Bronchial epithelial cell (primary cell): ENCODE data around the gene USP13. TPM values are rescaled to one million over a fixed set of nuclear protein-coding genes. Genes with fewer than 3 reads are reported as not detected.

ENCODE experiments used
- DNase-seq: peaks from one replicate; pipeline ENCODE4 v3.0.0-alpha.2; 2010; ENCODE audit warnings: low read depth
- FAIRE-seq: peaks from 2 replicates; lab custom pipeline; 2011; peaks lifted over from hg19 to GRCh38; lab: Jason Lieb, UNC
- H3K27me3 ChIP-seq: 2 replicates; pipeline ENCODE4 v1.5.1; 2011; ENCODE audit warnings: low read length; ENCODE audit not compliant: control insufficient read depth, insufficient read depth
- H3K36me3 ChIP-seq: 2 replicates; pipeline ENCODE4 v1.5.1; 2011; ENCODE audit warnings: low read length; ENCODE audit not compliant: control insufficient read depth, insufficient read depth
- H3K4me3 ChIP-seq: 2 replicates; pipeline ENCODE4 v1.5.1; 2011; ENCODE audit warnings: mild to moderate bottlenecking, low read depth, low read length, control low read depth
- total RNA-seq: library from RNA; depleted of rRNA; stranded (reverse); fragments of >200 nt; gene quantifications from 2 replicates; pipeline ENCODE4 v1.2.1, GENCODE V29; 2014
- TF ChIP-seq, protein P1 (sequence below): IDR thresholded peaks from 2 replicates; pipeline ENCODE4 v1.5.1; 2011; ENCODE audit warnings: mild to moderate bottlenecking, moderate library complexity, low read length, control low read depth, inconsistent platforms; ENCODE audit not compliant: insufficient read depth, severe bottlenecking

USP13 gene, protein sequence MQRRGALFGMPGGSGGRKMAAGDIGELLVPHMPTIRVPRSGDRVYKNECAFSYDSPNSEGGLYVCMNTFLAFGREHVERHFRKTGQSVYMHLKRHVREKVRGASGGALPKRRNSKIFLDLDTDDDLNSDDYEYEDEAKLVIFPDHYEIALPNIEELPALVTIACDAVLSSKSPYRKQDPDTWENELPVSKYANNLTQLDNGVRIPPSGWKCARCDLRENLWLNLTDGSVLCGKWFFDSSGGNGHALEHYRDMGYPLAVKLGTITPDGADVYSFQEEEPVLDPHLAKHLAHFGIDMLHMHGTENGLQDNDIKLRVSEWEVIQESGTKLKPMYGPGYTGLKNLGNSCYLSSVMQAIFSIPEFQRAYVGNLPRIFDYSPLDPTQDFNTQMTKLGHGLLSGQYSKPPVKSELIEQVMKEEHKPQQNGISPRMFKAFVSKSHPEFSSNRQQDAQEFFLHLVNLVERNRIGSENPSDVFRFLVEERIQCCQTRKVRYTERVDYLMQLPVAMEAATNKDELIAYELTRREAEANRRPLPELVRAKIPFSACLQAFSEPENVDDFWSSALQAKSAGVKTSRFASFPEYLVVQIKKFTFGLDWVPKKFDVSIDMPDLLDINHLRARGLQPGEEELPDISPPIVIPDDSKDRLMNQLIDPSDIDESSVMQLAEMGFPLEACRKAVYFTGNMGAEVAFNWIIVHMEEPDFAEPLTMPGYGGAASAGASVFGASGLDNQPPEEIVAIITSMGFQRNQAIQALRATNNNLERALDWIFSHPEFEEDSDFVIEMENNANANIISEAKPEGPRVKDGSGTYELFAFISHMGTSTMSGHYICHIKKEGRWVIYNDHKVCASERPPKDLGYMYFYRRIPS
- total RNA-seq, result 0.77 and 0.79 TPM in 2 replicates

DNA sequence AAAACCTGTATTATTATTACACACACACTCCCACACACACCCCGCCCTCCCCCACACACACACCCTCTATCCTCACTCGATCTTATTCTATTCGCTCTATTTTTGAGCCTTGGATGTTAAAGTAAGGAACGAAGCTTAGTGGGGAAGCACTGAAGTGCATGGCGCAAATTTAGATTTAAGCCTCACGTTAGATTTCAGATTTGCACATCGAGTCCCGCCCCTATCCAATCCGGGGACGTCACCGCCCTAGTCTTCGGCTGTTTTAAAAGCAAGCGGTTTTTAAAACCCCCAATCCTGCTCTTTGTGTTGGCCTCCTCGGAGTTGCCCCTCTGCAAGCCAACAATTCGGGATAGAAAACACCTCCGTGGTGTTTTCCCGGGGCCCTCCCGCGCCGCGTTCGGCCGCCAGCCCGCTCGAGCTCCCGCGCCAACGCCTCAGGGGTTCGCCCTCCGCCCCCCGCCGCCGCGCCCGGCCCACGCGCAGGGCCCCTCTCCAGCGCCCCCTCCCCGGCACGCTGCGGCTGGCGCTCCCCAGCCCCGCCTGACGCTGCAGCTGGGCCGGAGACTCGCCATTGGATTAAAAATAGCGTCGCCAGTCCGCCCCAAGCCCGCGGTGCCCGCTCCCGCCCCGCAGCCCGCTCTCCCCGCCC is at the start of gene USP13:
TSS of gene USP13 (plus strand) at position 594 of the 649 bp plus-strand sequence. CDS start 186 bp downstream, outside the sequence.
- no peak for FAIRE-seq
- TF ChIP-seq, protein P1, sequence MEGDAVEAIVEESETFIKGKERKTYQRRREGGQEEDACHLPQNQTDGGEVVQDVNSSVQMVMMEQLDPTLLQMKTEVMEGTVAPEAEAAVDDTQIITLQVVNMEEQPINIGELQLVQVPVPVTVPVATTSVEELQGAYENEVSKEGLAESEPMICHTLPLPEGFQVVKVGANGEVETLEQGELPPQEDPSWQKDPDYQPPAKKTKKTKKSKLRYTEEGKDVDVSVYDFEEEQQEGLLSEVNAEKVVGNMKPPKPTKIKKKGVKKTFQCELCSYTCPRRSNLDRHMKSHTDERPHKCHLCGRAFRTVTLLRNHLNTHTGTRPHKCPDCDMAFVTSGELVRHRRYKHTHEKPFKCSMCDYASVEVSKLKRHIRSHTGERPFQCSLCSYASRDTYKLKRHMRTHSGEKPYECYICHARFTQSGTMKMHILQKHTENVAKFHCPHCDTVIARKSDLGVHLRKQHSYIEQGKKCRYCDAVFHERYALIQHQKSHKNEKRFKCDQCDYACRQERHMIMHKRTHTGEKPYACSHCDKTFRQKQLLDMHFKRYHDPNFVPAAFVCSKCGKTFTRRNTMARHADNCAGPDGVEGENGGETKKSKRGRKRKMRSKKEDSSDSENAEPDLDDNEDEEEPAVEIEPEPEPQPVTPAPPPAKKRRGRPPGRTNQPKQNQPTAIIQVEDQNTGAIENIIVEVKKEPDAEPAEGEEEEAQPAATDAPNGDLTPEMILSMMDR, result no peak
- Histone ChIP-seq H3K4me3 (peak within 1 kb of the TSS; percentile 88), H3K36me3 (no peaks in the 10 kb centered on the region), H3K27me3 (no peaks in the 10 kb centered on the region)
- peak; percentile 45 for DNase-seq

DNA sequence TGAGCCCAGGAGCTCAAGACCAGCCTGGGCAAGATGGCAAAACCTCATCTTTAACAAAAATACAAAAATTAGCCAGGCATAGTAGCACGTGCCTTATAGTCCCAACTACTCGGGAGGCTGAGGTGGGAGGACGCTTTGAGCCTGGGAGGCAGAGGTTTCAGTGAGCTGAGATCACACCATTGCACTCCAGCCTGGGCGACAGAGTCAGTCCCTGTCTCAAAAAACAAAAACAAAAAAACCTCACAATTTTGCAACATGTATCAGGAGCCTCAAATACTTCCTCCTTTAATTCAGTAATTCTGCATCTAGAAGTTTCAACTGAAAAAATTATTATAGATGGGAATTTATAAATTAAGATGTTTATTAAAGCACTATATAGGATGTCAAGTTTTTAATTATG is 49.5 kb upstream of the USP13 start:
- Histone ChIP-seq H3K36me3 (peaks cover 4% of the 10 kb centered on the region), H3K4me3 (no peak overlapping the region), H3K27me3 (no peaks in the 10 kb centered on the region)
- TF ChIP-seq, protein P1, result no peak
- FAIRE-seq (no peak), DNase-seq (no peak)

DNA sequence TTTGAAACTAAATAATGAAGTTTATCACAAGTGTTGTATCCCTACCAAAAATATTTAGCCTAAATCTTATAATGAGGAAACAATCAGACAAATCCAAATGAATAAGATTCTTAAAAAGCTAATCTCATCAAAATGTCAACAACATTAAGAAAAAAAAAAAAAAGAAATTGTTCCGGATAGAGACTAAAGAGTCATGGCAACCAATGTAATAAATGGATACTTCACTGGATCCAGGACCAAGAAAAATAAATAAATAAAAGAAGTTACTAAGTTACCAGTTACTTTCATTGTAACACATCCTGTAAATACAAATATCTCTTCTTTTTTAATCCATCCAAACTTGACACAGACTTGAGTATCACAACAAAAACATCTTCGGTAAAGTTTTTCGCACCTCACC is 49.0 kb upstream of the USP13 start:
- Histone ChIP-seq H3K4me3 (peak overlapping the region; percentile 54), H3K27me3 (no peaks in the 10 kb centered on the region), H3K36me3 (peaks cover 3% of the 10 kb centered on the region)
- TF ChIP-seq, protein P1, result no peak
- DNase-seq (no peak), FAIRE-seq (no peak)

DNA sequence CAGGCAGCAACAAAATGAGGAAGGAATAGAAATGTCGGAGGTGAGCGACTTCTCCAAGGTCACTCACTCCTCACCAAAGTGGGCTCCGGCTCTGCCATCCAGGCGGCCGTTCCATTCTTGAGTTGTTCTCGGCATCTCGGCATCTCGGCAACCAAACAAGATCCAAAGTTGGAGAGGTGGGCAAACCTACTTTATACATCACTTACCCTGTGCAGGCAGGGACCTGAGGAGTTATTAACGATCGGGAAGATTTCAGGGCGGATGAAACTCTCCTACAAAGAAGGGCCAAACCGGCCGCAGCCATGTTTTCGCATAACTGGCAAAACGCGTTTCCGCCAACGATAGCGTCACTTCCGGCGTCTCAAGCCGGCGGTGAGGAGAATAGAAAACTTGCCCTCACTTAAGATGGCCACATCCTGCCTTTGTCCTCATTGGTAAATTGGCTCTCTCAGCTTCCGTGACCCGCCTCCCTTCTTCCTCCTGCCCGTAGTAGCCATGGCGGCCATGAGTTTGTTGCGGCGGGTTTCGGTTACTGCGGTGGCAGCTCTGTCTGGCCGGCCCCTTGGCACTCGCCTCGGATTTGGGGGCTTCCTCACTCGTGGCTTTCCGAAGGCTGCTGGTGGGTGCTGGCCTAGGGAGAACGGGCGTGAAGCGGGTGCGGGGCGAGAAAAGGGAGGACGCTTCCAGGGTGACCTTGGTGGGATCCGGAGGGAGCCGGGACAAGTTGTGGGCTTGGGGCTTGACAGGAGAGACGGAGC is 48.3 kb upstream of the USP13 start, which contains the start of the genes MRPL47 and NDUFB5:
TSS of gene MRPL47 (minus strand) at position 318 of the 758 bp plus-strand sequence. CDS start at position 304, 14 bp downstream.
TSS of gene NDUFB5 (plus strand) at position 474 of the 758 bp plus-strand sequence. CDS start at position 496, 22 bp downstream.
- FAIRE-seq, result no peak
- Histone ChIP-seq H3K27me3 (no peaks in the 10 kb centered on the region), H3K4me3 (peak within 1 kb of the TSS; percentile 54), H3K36me3 (peaks cover 3% of the 10 kb centered on the region)
- TF ChIP-seq, protein P1, result no peak
- peak; percentile 94 for DNase-seq

DNA sequence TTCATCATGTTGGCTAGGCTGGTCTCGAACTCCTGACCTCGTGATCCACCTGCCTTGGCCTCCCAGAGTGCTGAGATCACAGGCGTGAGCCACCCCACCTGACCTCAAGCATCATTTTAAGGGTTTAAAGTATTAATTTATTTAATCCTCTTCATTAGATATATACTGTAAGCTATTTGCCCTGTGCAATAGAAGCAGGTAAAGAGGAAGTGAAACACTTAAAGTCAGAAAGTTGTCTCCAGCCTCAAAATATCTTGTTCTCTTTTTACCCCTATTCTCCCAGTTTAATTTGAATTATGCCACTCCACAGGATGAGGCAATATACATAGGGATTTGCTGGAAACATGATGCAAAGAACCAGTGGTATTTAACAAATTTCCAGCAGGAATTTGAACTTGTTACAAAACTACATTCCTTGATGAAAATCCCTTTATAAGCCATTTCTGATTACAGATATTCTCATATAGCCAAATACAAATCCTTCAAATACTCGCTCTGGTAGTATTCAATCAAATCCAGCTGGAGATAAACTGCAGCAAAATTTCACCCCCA is 46.2 kb upstream of the USP13 start:
- FAIRE-seq, result no peak
- H3K36me3 ChIP-seq, result no peaks in the 10 kb centered on the region
- DNase-seq, result no peak
- TF ChIP-seq, protein P1, result no peak
- no peaks in the 10 kb centered on the region for H3K27me3 ChIP-seq
- H3K4me3 ChIP-seq, result no peak overlapping the region
